Neural cell (in vitro differentiated cells): Measurements from ENCODE around the gene ADAMTS14.

Experiments
- CTCF ChIP-seq: fragments of 450-650 bp; IDR thresholded peaks from 2 replicates; pipeline ENCODE4 v1.5.1; 2014; ENCODE audit warnings: antibody characterized with exemption, mild to moderate bottlenecking, moderate library complexity; ENCODE audit not compliant: poor library complexity, severe bottlenecking
- EP300 ChIP-seq: fragments of 450-650 bp; conservative IDR thresholded peaks from 2 replicates; pipeline ENCODE4 v1.6.1; 2014; ENCODE audit warnings: antibody characterized with exemption, mild to moderate bottlenecking, moderate library complexity; ENCODE audit not compliant: poor library complexity, severe bottlenecking
- EZH2 ChIP-seq: fragments of 200-600, 300-800 bp; shearing (Covaris generic), sonication (generic); IDR thresholded peaks from 2 replicates; pipeline ENCODE4 v1.6.1; 2014; ENCODE audit warnings: antibody characterized with exemption, low read length, borderline replicate concordance, mild to moderate bottlenecking; ENCODE audit not compliant: insufficient read depth, poor library complexity, severe bottlenecking
- POLR2AphosphoS5 ChIP-seq: IDR thresholded peaks from 2 replicates; pipeline ENCODE4 v1.6.1; 2012

GRCh38 chr10:70742537-70743429 is 70.5 kb downstream of the ADAMTS14 start:
- TF ChIP-seq POLR2AphosphoS5 = no peak
- no peak for TF ChIP-seq EZH2
- TF ChIP-seq CTCF = no peak
- TF ChIP-seq EP300 = no peak
